GM12801 (cell line): ENCODE measurements around the gene SLC30A7.

Source experiments
- TF ChIP-seq, protein P1 (sequence below): IDR thresholded peaks from one replicate; pipeline ENCODE4 v1.5.1; 2011; ENCODE audit warnings: control low read depth; ENCODE audit not compliant: insufficient read length; ENCODE audit errors: extremely low read depth

SLC30A7 gene

DNA sequence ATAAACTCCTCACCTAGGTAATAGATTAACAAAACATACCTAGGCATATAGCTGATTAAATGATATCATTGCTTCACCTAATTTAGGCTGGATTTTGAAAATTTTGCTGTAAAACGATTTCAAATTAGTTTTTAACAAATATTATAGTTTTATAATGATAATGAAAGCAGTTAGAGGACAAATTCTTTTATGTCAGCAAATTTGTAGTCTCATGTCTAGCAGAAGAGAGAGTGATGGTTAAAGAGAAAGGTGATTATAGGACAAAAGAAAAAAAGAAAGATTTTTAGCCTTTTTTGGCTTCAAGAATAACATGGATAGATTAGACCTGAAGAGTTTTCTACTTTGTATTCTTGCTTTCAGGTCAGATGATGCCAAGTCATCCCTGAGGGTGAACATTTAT is 133.3 kb downstream of the SLC30A7 start:
- TF ChIP-seq, protein P1, sequence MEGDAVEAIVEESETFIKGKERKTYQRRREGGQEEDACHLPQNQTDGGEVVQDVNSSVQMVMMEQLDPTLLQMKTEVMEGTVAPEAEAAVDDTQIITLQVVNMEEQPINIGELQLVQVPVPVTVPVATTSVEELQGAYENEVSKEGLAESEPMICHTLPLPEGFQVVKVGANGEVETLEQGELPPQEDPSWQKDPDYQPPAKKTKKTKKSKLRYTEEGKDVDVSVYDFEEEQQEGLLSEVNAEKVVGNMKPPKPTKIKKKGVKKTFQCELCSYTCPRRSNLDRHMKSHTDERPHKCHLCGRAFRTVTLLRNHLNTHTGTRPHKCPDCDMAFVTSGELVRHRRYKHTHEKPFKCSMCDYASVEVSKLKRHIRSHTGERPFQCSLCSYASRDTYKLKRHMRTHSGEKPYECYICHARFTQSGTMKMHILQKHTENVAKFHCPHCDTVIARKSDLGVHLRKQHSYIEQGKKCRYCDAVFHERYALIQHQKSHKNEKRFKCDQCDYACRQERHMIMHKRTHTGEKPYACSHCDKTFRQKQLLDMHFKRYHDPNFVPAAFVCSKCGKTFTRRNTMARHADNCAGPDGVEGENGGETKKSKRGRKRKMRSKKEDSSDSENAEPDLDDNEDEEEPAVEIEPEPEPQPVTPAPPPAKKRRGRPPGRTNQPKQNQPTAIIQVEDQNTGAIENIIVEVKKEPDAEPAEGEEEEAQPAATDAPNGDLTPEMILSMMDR: no peak

DNA sequence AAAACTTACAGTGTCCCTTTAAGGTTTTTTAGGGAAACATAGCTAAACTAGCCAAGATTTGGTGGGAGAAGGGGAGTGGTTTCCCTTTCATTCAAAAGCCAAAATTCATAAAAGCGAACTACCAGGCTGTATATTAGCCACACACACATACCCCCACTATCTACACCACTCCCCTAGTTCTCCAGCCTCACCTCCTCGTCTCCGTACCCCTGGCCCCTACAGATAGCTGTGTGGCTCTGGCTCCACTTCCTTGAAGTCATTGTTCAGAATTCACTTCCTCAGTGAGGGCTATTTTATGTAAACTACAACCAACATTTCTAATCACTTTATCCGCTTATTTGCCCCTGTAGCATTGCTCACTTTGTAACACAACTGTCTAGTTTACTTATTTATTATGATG is 135.0 kb downstream of the SLC30A7 start:
- TF ChIP-seq, protein P1: no peak
